Measurements from ENCODE around the gene PTPRN2. TPM values are rescaled to one million over a fixed set of nuclear protein-coding genes. Genes with fewer than 3 reads are reported as not detected.
"Not testable (repeated sequence)": the region's sequence is repeated elsewhere in the genome, so short reads cannot be mapped to it uniquely, and the experiment has no call there.

The PTPRN2 gene
- total and polyA plus RNA-seq, 8 donors, result 4.9 to 136 (median 46.8) TPM

DNA sequence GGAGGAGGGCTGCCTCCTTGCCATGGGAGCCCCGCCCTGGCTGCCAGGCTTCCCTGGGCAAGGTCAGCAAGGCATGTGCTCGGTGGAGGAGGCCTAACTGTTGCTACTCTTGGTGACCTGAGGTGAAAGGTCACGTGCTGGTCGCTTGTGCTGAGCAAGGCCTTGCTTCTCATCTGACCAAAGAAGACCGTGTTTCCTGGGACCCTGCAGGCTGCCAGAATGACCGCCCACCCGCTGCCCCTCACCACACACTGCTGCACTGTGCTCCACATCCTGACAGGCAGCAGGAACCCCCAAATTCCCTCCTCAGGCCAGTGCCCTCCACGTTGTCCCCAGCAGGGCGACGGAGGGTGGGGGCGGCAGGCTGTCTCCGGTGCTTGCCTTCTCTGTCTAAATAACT is 808.4 kb downstream of the PTPRN2 start:
- Histone ChIP-seq H3K4me1 (no peaks in the 10 kb centered on the region), H3K27me3 (peaks cover 0 to 10% (median 0%) of the 10 kb centered on the region in 3 donors), H3K27ac (no peak overlapping the region), H3K9me3 (peaks cover 0 to 9% (median 2%) of the 10 kb centered on the region in 4 donors), H3K36me3 (no peaks in the 10 kb centered on the region), H3K4me3 (no peak overlapping the region)
- TF ChIP-seq POLR2AphosphoS5 (IDR thresholded peaks at IDR 0.05) (no peak), POLR2A (IDR thresholded peaks at IDR 0.05) (no peak), EP300 (IDR thresholded peaks at IDR 0.05) (no peak)
- TF ChIP-seq, protein P1, sequence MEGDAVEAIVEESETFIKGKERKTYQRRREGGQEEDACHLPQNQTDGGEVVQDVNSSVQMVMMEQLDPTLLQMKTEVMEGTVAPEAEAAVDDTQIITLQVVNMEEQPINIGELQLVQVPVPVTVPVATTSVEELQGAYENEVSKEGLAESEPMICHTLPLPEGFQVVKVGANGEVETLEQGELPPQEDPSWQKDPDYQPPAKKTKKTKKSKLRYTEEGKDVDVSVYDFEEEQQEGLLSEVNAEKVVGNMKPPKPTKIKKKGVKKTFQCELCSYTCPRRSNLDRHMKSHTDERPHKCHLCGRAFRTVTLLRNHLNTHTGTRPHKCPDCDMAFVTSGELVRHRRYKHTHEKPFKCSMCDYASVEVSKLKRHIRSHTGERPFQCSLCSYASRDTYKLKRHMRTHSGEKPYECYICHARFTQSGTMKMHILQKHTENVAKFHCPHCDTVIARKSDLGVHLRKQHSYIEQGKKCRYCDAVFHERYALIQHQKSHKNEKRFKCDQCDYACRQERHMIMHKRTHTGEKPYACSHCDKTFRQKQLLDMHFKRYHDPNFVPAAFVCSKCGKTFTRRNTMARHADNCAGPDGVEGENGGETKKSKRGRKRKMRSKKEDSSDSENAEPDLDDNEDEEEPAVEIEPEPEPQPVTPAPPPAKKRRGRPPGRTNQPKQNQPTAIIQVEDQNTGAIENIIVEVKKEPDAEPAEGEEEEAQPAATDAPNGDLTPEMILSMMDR (IDR thresholded peaks at IDR 0.05), result no peak
- DNase-seq, result no peak
- 78 to 87% (median 82%) methylated on average over 8 to 12 of the region's 12 CpGs for WGBS, 5 donors
- intact Hi-C loops (cut with DNase I; ENCODE audit: low total_unique reads), result no loop called here

DNA sequence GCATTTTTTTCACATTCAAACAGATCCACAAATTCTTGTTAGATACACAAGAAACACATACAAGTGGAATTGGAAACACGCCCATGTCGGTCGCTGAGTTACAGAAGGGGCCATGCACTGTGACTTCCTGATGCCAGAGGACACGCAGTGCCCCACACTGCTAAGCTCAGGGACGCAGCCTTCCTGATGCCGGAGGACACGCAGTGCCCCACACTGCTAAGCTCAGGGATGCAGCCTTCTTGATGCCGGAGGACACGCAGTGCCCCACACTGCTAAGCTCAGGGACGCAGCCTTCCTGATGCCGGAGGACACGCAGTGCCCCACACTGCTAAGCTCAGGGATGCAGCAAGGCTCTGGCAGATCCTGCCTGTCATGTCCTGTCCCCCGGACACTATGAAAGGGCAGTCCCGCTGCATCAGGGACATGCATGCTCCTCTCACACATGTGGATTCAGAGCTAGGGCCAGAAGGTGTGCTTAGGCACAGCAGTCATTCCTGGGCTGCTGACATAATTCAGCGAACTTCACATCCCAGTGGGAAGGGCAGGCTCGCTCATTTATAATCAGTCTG is 810.3 kb downstream of the PTPRN2 start:
- 79 to 89% (median 84%) methylated on average over 16 of the region's 16 CpGs for WGBS, 5 donors
- intact Hi-C loops (cut with DNase I; ENCODE audit: low total_unique reads); H3K4me1 ChIP-seq; H3K27me3 ChIP-seq; H3K27ac ChIP-seq; H3K9me3 ChIP-seq; DNase-seq; H3K4me3 ChIP-seq; H3K36me3 ChIP-seq: not testable (repeated sequence)

DNA sequence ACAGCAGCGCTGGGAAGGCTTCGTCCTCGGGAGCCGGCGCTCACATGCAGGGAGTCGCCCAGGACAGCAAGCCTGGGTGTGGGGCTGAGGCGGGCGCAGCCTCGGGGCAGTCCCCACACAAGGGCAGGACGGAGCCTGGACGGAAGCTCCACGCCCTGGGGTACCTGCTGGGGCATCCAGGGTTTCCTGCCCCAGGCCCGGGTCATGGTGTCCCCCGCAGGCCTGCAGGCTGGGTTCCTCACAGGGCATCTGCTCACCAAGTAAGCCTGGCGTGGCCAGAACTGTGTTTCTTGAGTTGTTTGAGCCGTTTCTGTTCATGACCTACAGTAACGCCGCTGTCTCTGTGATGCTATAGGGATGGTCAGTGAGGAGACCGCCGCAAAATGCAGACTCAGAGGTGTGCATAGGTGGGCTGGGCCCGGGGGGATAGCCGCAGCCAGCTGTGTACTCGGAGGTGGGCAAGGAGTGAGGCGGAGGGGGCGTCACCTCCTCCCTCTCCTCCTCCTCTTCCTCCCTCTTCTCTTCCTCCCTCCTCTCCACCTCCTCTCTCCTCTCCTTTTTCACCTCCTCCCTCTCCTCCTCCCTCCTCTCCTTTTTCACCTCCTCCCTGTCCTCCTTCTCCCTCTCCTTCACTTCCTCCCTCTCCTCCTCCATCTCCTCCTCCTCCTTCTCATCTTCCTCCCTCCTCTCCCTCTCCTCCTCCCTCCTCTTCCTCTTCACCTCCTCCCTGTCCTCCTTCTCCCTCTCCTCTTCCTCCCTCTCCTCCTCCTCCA is 811.9 kb downstream of the PTPRN2 start:
- no peak overlapping the region for H3K27ac ChIP-seq
- no peak for DNase-seq
- WGBS, 5 donors, result 85 to 90% (median 86%) methylated on average over 21 to 25 of the region's 25 CpGs
- no peaks in the 10 kb centered on the region for H3K4me1 ChIP-seq
- no peak for TF ChIP-seq POLR2AphosphoS5 (IDR thresholded peaks at IDR 0.05)
- no peak for TF ChIP-seq POLR2A (IDR thresholded peaks at IDR 0.05)
- TF ChIP-seq, protein P1 (IDR thresholded peaks at IDR 0.05), result no peak
- no peak for TF ChIP-seq EP300 (IDR thresholded peaks at IDR 0.05)
- H3K4me3 ChIP-seq, result no peak overlapping the region
- no peaks in the 10 kb centered on the region for H3K36me3 ChIP-seq
- peaks cover 0 to 13% (median 0%) of the 10 kb centered on the region in 3 donors for H3K27me3 ChIP-seq
- H3K9me3 ChIP-seq, result peaks cover 4 to 15% (median 11%) of the 10 kb centered on the region in 4 donors
- intact Hi-C loops (cut with DNase I; ENCODE audit: low total_unique reads), result no loop called here

DNA sequence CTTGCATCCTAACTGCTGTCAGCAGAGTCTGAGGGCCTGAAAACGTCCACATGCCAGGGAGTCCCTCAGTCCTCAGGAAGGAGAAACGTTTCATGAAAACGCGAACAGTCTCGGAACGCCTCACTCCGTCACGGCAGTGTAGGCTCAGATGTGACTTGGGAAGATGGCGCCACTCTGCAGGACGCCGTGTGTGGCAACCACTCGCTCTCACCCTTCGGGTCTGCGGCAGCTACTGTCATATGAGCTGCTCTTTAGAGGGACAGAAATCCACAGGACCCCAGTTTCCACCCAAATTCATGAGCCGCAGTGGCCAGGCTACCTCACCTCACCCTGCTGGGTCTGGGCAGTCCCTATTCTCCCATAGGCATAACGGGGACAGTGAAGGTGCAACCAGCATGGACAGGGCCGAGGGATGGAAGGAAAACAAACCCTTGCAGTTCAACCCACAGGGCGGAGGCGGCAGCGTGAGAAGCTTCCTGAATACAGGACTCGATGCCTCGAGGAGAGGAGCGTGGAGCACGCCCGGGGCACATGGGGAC is 812.5 kb downstream of the PTPRN2 start:
- Histone ChIP-seq H3K4me3 (no peak overlapping the region), H3K9me3 (peaks cover 4 to 18% (median 15%) of the 10 kb centered on the region in 4 donors), H3K27ac (no peak overlapping the region), H3K27me3 (peaks cover 0 to 16% (median 0%) of the 10 kb centered on the region in 3 donors), H3K4me1 (no peaks in the 10 kb centered on the region), H3K36me3 (no peaks in the 10 kb centered on the region)
- WGBS, 5 donors, result 82 to 91% (median 87%) methylated on average over 24 to 25 of the region's 25 CpGs
- no peak for DNase-seq
- TF ChIP-seq POLR2AphosphoS5 (IDR thresholded peaks at IDR 0.05) (no peak), EP300 (IDR thresholded peaks at IDR 0.05) (no peak), POLR2A (IDR thresholded peaks at IDR 0.05) (no peak)
- TF ChIP-seq, protein P1 (IDR thresholded peaks at IDR 0.05), result no peak
- intact Hi-C loops (cut with DNase I; ENCODE audit: low total_unique reads), result no loop called here
